WTC11 (cell line): ENCODE results near the gene FRG2B. TPM values are rescaled to one million over a fixed set of nuclear protein-coding genes. Genes with fewer than 3 reads are reported as not detected.

Experiments used
- ATAC-seq: fragments of 200-7000 bp; cut with Tn5 transposase; 2 replicates; pipeline ENCODE4 v1.10.0; 2021; ENCODE audit warnings: mild to moderate bottlenecking, moderate library complexity
- CTCF ChIA-PET: fragments of 300-600 bp; sonication (Branson Sonifier 250); formaldehyde crosslinking; loops from one replicate; lab custom pipeline; 2021; ENCODE audit warnings: antibody characterized with exemption; lab: Charles Lee
- POLR2A ChIA-PET: fragments of 350-600 bp; sonication (Branson Sonifier 250); formaldehyde crosslinking; loops from one replicate; lab custom pipeline; 2021; ENCODE audit warnings: antibody characterized with exemption; lab: Charles Lee
- DNase-seq: peaks from one replicate; pipeline ENCODE4 v3.0.0; 2021; ENCODE audit warnings: low spot score
- H3K27ac Mint-ChIP-seq: 2 replicates; pipeline ENCODE4 v1.8.0; 2021; ENCODE audit warnings: mixed read lengths
- H3K27me3 Mint-ChIP-seq: 2 replicates; pipeline ENCODE4 v1.8.0; 2021; ENCODE audit warnings: low read depth, mild to moderate bottlenecking, moderate library complexity, mixed read lengths
- H3K36me3 Mint-ChIP-seq: 2 replicates; pipeline ENCODE4 v1.8.0; 2021; ENCODE audit warnings: mixed read lengths
- H3K4me1 Mint-ChIP-seq: 2 replicates; pipeline ENCODE4 v1.8.0; 2022; ENCODE audit warnings: mixed read lengths
- H3K4me3 Mint-ChIP-seq: 2 replicates; pipeline ENCODE4 v1.8.0; 2021; ENCODE audit warnings: mild to moderate bottlenecking, moderate library complexity, mixed read lengths
- H3K9me3 Mint-ChIP-seq: 2 replicates; pipeline ENCODE4 v1.8.0; 2021; ENCODE audit warnings: mixed read lengths
- AR ChIP-seq: fragments of 250-450 bp; sonication (Bioruptor Pico); IDR thresholded peaks from 2 replicates; pipeline ENCODE4 v1.9.0; 2021; ENCODE audit warnings: mild to moderate bottlenecking
- CBFB ChIP-seq: sonication (generic); formaldehyde crosslinking; IDR thresholded peaks from 2 replicates; pipeline ENCODE4 v1.8.1; 2022; ENCODE audit warnings: mild to moderate bottlenecking, low read depth, missing genetic modification reagents
- CDX4 ChIP-seq: fragments of 250-450 bp; sonication (Bioruptor Pico); IDR thresholded peaks from 2 replicates; pipeline ENCODE4 v1.9.0; 2021; ENCODE audit warnings: moderate library complexity, mild to moderate bottlenecking, inconsistent platforms, borderline replicate concordance
- CTCF ChIP-seq: fragments of 200-600 bp; IDR thresholded peaks from 2 replicates; pipeline ENCODE4 v1.8.0; 2022; ENCODE audit warnings: antibody characterized with exemption
- E2F1 ChIP-seq: sonication (generic); formaldehyde crosslinking; IDR thresholded peaks from 2 replicates; pipeline ENCODE4 v1.8.0; 2022; ENCODE audit warnings: mild to moderate bottlenecking, missing genetic modification reagents
- E2F5 ChIP-seq: sonication (generic); formaldehyde crosslinking; IDR thresholded peaks from 2 replicates; pipeline ENCODE4 v1.8.1; 2022; ENCODE audit warnings: mild to moderate bottlenecking, moderate library complexity, missing genetic modification reagents
- ETV6 ChIP-seq: sonication (generic); formaldehyde crosslinking; IDR thresholded peaks from 2 replicates; pipeline ENCODE4 v1.8.1; 2022; ENCODE audit warnings: mild to moderate bottlenecking, missing genetic modification reagents
- FOXK1 ChIP-seq: sonication (generic); formaldehyde crosslinking; IDR thresholded peaks from 2 replicates; pipeline ENCODE4 v1.8.0; 2022; ENCODE audit warnings: mild to moderate bottlenecking, moderate library complexity, missing genetic modification reagents
- HMGXB4 ChIP-seq: sonication (generic); formaldehyde crosslinking; IDR thresholded peaks from 2 replicates; pipeline ENCODE4 v1.8.1; 2023; ENCODE audit warnings: mild to moderate bottlenecking, moderate library complexity, missing genetic modification reagents
- IRF1 ChIP-seq: sonication (generic); formaldehyde crosslinking; IDR thresholded peaks from 2 replicates; pipeline ENCODE4 v1.8.0; 2023; ENCODE audit warnings: missing genetic modification reagents
- KAT7 ChIP-seq: sonication (generic); formaldehyde crosslinking; IDR thresholded peaks from 2 replicates; pipeline ENCODE4 v1.8.1; 2023; ENCODE audit warnings: missing genetic modification reagents, mild to moderate bottlenecking, borderline replicate concordance
- NFATC4 ChIP-seq: fragments of 250-450 bp; sonication (Bioruptor Pico); IDR thresholded peaks from 2 replicates; pipeline ENCODE4 v1.9.0; 2021; ENCODE audit warnings: mild to moderate bottlenecking
- PREB ChIP-seq: sonication (generic); formaldehyde crosslinking; IDR thresholded peaks from 2 replicates; pipeline ENCODE4 v1.8.1; 2022; ENCODE audit warnings: mild to moderate bottlenecking, missing genetic modification reagents, moderate library complexity, borderline replicate concordance
- RELA ChIP-seq: sonication (generic); formaldehyde crosslinking; IDR thresholded peaks from 2 replicates; pipeline ENCODE4 v1.8.1; 2022; ENCODE audit warnings: missing genetic modification reagents, mild to moderate bottlenecking, borderline replicate concordance
- TP53 ChIP-seq: sonication (generic); formaldehyde crosslinking; IDR thresholded peaks from 2 replicates; pipeline ENCODE4 v1.8.1; 2023; ENCODE audit warnings: mild to moderate bottlenecking, missing genetic modification reagents
- ZBTB43 ChIP-seq: sonication (generic); formaldehyde crosslinking; IDR thresholded peaks from 2 replicates; pipeline ENCODE4 v1.8.1; 2023; ENCODE audit warnings: mild to moderate bottlenecking, missing genetic modification reagents
- ZNF396 ChIP-seq: fragments of 250-450 bp; sonication (Bioruptor Pico); IDR thresholded peaks from 2 replicates; pipeline ENCODE4 v1.8.0; 2021; ENCODE audit warnings: mild to moderate bottlenecking, moderate library complexity, borderline replicate concordance
- ZNF512 ChIP-seq: sonication (generic); formaldehyde crosslinking; IDR thresholded peaks from 2 replicates; pipeline ENCODE4 v1.8.1; 2022; ENCODE audit warnings: missing genetic modification reagents, borderline replicate concordance
- total RNA-seq: library from RNA; stranded (reverse); gene quantifications from 3 replicates; pipeline ENCODE4 v1.2.3, GENCODE V29; 2021

The FRG2B gene
- total RNA-seq, 1 experiment from 2014 or later, result not detected

GRCh38 chr10:133617196-133617595 lies 9.4 kb downstream of the FRG2B start (continued):
- TF ChIP-seq ZBTB43 (CRISPR knock-in tag) (no peak), FOXK1 (no peak), ETV6 (CRISPR knock-in tag) (no peak)
- TF ChIP-seq, all 79 proteins: peak for 0

- ATAC-seq (no peak), DNase-seq (no peak)
- ChIA-PET POLR2A (no interaction called here), CTCF (no interaction called here)
- Mint-ChIP-seq H3K27ac (no peak overlapping the region), H3K36me3 (peaks cover 86% of the 10 kb centered on the region), H3K9me3 (peaks cover 92% of the 10 kb centered on the region), H3K4me1 (no peaks in the 10 kb centered on the region), H3K4me3 (no peak overlapping the region), H3K27me3 (peaks cover 10% of the 10 kb centered on the region)
- TF ChIP-seq CDX4 (CRISPR knock-in tag) (no peak), IRF1 (CRISPR knock-in tag) (no peak), HMGXB4 (CRISPR knock-in tag) (no peak), RELA (CRISPR knock-in tag) (no peak), TP53 (CRISPR knock-in tag) (no peak), PREB (CRISPR knock-in tag) (no peak), E2F5 (CRISPR knock-in tag) (no peak), ZNF396 (CRISPR knock-in tag) (no peak), CTCF (no peak), NFATC4 (no peak), E2F1 (CRISPR knock-in tag) (no peak), KAT7 (CRISPR knock-in tag) (no peak), ZNF512 (CRISPR knock-in tag) (no peak), AR (CRISPR knock-in tag) (no peak), CBFB (CRISPR knock-in tag) (no peak), FOXK1 (no peak)
Observed at GRCh38 chr10:133616371-133617130, 10.0 kb downstream of the FRG2B start.
